GM10248 (cell line): ENCODE measurements around the gene PKNOX2.

Experiments used
- CTCF ChIA-PET: fragments of 300-600 bp; sonication (Branson Sonifier 250); formaldehyde crosslinking; extraction: SDS; loops from one replicate; lab custom pipeline; 2021; ENCODE audit warnings: antibody characterized with exemption; lab: Yijun Ruan, JAX
- POLR2A ChIA-PET: fragments of 350-650 bp; sonication (Branson Sonifier 250); formaldehyde crosslinking; extraction: SDS; loops from one replicate; lab custom pipeline; 2020; ENCODE audit warnings: antibody characterized with exemption; lab: Yijun Ruan, JAX
- DNase-seq: peaks from one replicate; pipeline ENCODE4 v3.0.0; 2012; ENCODE audit errors: extremely low spot score
- CTCF ChIP-seq: IDR thresholded peaks from 2 replicates; pipeline ENCODE4 v1.5.1; 2012; ENCODE audit warnings: mild to moderate bottlenecking, low read depth; ENCODE audit errors: extremely low read depth, missing control alignments, control extremely low read depth

PKNOX2 gene

DNA sequence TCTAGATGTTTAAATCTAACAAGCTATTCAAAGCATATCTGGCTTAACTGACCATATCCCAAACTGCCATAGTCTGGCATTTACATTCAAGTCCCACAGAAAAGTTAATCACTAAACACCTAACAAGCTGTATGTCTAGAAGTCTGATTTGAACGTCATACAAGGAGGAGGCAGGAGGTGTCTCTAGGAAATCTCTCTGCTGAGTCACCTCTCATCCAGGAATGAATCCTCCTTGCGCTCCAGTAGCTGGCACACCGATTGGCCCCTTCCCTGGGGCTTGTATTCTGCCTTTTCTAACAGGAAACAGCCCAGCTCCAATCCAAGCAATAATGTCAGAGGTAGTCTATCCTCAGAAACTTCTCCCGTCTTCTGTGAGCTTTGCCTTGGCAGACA lies 299.7 kb downstream of the PKNOX2 start:
- no peak for DNase-seq
- ChIA-PET CTCF (interaction anchor here (1.1 to 1.7 kb wide), 3 partner anchors 10 to 59 kb away, joined by 3 to 8 read pairs (median 5); no protein-coding TSS in a partner anchor), POLR2A (no interaction called here)
- TF ChIP-seq CTCF = no peak

GRCh38 chr11:125464666-125465065 lies 300.1 kb downstream of the PKNOX2 start:
- DNase-seq = no peak
- ChIA-PET CTCF (interaction anchor here (1.1 to 1.7 kb wide), 3 partner anchors 10 to 60 kb away, joined by 3 to 8 read pairs (median 5); no protein-coding TSS in a partner anchor), POLR2A (no interaction called here)
- no peak for TF ChIP-seq CTCF

- no peak for DNase-seq
- TF ChIP-seq CTCF = no peak
- POLR2A ChIA-PET = no interaction called here
- CTCF ChIA-PET = interaction anchor here (1.7 kb wide), 1 partner anchor 13 kb away, joined by 8 read pairs; no protein-coding TSS in a partner anchor
Measured at GRCh38 chr11:125465255-125465654, 300.7 kb downstream of the PKNOX2 start.

DNA sequence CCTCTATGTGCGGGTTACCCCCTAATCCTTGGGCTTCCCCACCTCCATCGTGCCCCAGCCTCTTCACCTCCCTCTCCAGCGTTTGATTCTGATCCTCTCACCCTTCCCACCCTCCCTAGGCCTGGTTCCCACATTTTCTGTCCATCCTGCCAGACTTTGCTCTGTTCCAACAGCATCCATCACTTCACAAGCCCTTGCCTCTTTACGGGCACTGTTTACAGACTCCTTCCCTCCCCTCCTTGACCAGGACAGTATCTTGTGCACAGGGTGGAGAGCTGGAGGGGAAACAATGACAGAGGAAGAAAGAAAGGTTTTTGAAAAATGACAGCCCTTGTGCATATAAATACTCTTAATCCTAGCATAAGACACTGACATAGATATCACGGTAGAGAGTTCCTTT lies 301.1 kb downstream of the PKNOX2 start:
- DNase-seq = no peak
- CTCF ChIA-PET = no interaction called here
- POLR2A ChIA-PET = no interaction called here
- no peak for TF ChIP-seq CTCF

- no peak for DNase-seq
- ChIA-PET POLR2A (interaction anchor here (0.7 kb wide), 1 partner anchor 17 kb away, joined by 3 read pairs; no protein-coding TSS in a partner anchor), CTCF (interaction anchor here (0.6 to 0.9 kb wide), 2 partner anchors 16 to 1066 kb away, joined by 3 read pairs; no protein-coding TSS in a partner anchor)
Measured at GRCh38 chr11:125468025-125468424, 303.5 kb downstream of the PKNOX2 start.

DNA sequence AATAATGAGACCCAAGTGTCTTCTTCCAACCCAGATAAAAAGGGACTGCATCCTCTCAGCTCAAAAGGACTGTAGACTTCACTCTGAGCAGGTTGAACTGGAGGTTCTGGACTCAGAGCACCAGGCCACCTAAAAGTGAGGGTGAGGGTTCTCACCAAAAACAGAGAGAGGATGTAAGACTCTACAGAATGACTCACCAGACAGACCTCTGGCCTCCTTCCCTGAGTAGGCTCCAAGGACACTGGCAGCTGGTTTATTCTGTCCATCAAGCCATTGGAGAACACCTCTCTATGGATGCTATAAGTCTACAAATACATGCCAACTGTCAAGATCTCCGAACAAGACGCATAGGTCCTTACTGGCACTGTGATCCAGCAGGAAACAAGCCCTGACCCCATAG lies 304.3 kb downstream of the PKNOX2 start:
- ChIA-PET POLR2A (no interaction called here), CTCF (interaction anchor here (1.2 kb wide), 1 partner anchor 30 kb away, joined by 3 read pairs; no protein-coding TSS in a partner anchor)
- no peak for TF ChIP-seq CTCF
- no peak for DNase-seq

More at GRCh38 chr11:125468025-125468424, 303.5 kb downstream of the PKNOX2 start:
- no peak for TF ChIP-seq CTCF
